Measurements from ENCODE around the gene SCIN. TPM values are rescaled to one million over a fixed set of nuclear protein-coding genes. Genes with fewer than 3 reads are reported as not detected.

The SCIN gene
- total and polyA plus RNA-seq, 12 donors = 0.06 to 5.5 (median 0.79) TPM

DNA sequence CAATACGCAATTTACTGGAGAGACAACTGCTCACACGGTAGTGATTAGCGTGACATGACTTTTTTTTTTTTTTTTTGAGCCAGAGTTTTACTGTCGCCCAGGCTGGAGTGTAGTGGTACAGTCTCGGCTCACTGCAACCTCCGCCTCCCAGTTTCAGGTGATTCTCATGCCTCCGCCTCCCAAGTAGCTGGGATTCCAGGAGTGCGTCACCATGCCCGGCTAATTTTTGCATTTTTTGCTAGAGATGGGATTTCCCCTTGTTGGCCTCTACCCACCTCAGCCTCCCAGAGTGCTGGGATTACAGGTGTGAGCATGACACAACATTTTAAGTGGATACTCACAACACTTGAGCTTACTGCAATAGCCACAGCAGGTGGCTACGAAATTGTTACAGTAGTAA, 128.8 kb downstream of the SCIN start:
- Histone ChIP-seq H3K4me3 (no peak overlapping the region), H3K36me3 (replicated peaks in 1 of 2) (no peaks in the 10 kb centered on the region), H3K4me1 (replicated peaks in 1 of 2) (no peaks in the 10 kb centered on the region), H3K9me3 (replicated peaks in 1 of 3) (no peaks in the 10 kb centered on the region), H3K27me3 (no peaks in the 10 kb centered on the region), H3K27ac (no peak overlapping the region)
- 91 to 97% (median 95%) methylated on average over 10 of the region's 10 CpGs for WGBS, 4 donors
- intact Hi-C loops (cut with DNase I) = no loop called here
- TF ChIP-seq, protein P1, sequence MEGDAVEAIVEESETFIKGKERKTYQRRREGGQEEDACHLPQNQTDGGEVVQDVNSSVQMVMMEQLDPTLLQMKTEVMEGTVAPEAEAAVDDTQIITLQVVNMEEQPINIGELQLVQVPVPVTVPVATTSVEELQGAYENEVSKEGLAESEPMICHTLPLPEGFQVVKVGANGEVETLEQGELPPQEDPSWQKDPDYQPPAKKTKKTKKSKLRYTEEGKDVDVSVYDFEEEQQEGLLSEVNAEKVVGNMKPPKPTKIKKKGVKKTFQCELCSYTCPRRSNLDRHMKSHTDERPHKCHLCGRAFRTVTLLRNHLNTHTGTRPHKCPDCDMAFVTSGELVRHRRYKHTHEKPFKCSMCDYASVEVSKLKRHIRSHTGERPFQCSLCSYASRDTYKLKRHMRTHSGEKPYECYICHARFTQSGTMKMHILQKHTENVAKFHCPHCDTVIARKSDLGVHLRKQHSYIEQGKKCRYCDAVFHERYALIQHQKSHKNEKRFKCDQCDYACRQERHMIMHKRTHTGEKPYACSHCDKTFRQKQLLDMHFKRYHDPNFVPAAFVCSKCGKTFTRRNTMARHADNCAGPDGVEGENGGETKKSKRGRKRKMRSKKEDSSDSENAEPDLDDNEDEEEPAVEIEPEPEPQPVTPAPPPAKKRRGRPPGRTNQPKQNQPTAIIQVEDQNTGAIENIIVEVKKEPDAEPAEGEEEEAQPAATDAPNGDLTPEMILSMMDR (IDR thresholded peaks at IDR 0.05) = no peak
- TF ChIP-seq POLR2A (IDR thresholded peaks at IDR 0.05) = no peak
- no peak for DNase-seq

DNA sequence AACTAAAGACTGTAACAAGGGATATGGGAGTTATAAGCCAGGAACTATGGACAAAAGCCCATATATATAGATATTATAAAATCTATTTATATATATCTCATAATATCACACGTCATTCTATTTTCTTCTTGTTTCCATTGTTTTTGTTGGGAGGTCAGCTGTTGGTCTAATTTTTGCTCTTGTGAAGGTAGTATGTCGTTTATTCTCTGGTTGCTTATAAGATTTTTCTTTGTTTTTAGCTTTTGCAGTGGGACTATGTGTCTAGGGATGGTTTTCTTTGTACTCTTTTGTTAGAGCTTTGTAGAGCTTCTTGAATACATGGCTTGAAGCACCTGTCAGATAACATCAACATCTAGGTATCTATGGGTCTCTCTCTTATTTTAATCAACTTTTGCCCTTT, 130.9 kb downstream of the SCIN start:
- Histone ChIP-seq H3K9me3 (replicated peaks in 1 of 3) (no peaks in the 10 kb centered on the region), H3K4me3 (no peak overlapping the region), H3K36me3 (replicated peaks in 1 of 2) (no peaks in the 10 kb centered on the region), H3K27me3 (no peaks in the 10 kb centered on the region), H3K4me1 (replicated peaks in 1 of 2) (no peaks in the 10 kb centered on the region), H3K27ac (no peak overlapping the region)
- intact Hi-C loops (cut with DNase I) = no loop called here
- no peak for DNase-seq
- TF ChIP-seq, protein P1 (IDR thresholded peaks at IDR 0.05) = no peak
- no peak for TF ChIP-seq POLR2A (IDR thresholded peaks at IDR 0.05)
- WGBS, 4 donors = 78 to 93% (median 82%) methylated on average over 2 of the region's 2 CpGs

DNA sequence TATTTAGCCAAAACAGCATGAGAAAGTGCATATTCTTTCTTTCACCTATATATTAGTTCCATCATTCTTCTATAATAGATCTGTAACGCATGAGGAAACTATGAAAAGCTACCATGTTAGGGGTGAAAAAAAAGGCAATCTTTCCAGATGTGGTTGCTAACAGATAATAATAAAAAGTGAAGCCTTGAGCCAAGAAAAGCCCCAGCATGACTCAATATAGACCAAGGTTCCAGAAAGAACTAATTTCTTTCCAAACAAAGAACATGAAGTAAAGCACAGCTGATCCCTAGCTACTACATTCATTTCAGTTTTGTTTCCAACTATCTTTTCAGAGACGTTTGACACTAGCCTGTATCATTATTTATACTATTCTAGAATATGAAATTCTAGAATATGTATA, 133.4 kb downstream of the SCIN start:
- Histone ChIP-seq H3K9me3 (replicated peaks in 1 of 3) (no peaks in the 10 kb centered on the region), H3K36me3 (replicated peaks in 1 of 2) (no peaks in the 10 kb centered on the region), H3K4me3 (no peak overlapping the region), H3K4me1 (replicated peaks in 1 of 2) (no peaks in the 10 kb centered on the region), H3K27ac (no peak overlapping the region), H3K27me3 (no peaks in the 10 kb centered on the region)
- DNase-seq = no peak
- no peak for TF ChIP-seq POLR2A (IDR thresholded peaks at IDR 0.05)
- TF ChIP-seq, protein P1 (IDR thresholded peaks at IDR 0.05) = no peak
- intact Hi-C loops (cut with DNase I) = no loop called here
- 57 to 84% (median 70%) methylated on average over 2 of the region's 2 CpGs for WGBS, 4 donors

DNA sequence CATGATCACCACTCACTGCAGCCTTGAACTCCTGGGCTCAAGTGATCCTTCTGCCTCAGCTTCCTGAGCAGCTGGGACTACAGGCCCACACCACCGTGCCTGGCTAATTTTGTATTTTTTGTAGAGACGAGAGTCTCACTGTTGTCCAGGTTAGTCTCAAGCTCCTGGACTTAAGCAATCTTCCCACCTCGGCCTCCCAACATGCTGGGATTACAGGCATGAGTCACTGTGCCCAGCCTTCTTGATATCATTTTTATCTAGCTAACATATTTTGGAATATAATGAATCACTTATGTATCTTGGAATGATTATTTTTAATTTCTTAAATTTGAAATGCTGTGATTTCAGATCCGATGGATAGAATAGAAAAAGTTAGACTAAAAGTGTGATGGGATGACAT, 135.4 kb downstream of the SCIN start:
- no peak overlapping the region for H3K4me3 ChIP-seq
- 64 to 79% (median 68%) methylated on average over 4 of the region's 4 CpGs for WGBS, 4 donors
- H3K27me3 ChIP-seq = no peaks in the 10 kb centered on the region
- DNase-seq = peak in 2 of 7 donors; percentile 10 to 16
- intact Hi-C loops (cut with DNase I) = no loop called here
- H3K27ac ChIP-seq = no peak overlapping the region
- H3K9me3 ChIP-seq (replicated peaks in 1 of 3) = no peaks in the 10 kb centered on the region
- H3K36me3 ChIP-seq (replicated peaks in 1 of 2) = no peaks in the 10 kb centered on the region
- H3K4me1 ChIP-seq (replicated peaks in 1 of 2) = no peaks in the 10 kb centered on the region
- no peak for TF ChIP-seq POLR2A (IDR thresholded peaks at IDR 0.05)
- TF ChIP-seq, protein P1 (IDR thresholded peaks at IDR 0.05) = no peak

Measured in adrenal gland (tissue), 12 donors.